HG03520 (cell line): ENCODE measurements around the gene ZIC4.

ENCODE experiments used
- ATAC-seq: cut with Tn5 transposase; IDR thresholded peaks from one replicate; pipeline ENCODE4 v1.9.1; 2021; ENCODE audit warnings: mild to moderate bottlenecking, moderate library complexity; ENCODE audit not compliant: unreplicated experiment

Gene ZIC4

DNA sequence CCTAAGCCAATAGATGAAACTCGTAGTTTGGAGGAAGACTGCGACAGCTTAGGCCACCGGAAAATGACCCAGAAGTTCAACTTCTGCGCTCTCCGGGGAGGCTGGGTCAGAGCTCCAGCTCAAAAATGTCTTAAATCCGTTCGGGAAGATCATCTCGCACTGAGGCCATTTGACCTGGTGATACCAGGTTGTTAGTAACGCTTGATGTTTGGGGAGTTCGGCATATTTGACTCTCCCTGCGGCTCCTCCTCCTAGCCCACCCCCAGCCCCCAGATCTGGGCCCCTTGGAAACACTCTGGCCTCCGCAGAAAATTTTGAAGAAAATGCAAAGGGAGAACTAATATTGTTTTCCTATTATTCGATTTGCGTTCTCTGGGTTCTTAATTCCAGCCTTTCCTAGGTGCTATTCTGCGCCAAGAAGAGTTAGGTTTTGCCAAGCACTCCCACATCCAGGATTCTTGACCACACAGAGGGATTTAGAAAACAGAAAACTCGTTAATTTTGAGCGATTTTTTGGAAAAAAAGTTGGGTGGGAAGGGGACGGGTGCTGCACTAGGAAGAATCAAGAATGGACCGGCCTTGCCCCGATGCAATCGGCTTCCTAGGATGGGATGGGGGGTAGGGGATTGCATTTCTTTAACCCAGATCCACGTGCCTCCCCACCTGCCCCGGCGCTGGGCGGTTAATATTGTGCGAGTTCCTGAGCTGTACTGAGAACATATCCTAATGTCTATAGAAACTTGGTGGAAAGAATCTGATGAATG is 50.0 kb downstream of the ZIC4 start:
- ATAC-seq, result no peak

DNA sequence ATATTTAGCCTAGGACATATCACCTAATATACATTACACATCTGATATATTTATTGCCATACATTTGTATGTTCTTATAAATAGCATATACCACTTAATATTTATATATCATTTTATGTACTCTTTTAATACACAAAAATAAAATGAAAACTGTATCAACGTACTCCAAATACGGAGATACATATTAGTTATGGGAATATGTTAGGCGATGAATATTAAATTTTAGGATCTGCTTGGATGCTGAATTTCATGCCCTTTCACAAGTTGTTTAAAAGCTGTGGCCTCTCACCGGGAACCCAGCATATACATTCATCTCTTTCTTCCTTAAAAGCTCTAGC is 50.6 kb downstream of the ZIC4 start:
- ATAC-seq, result no peak

DNA sequence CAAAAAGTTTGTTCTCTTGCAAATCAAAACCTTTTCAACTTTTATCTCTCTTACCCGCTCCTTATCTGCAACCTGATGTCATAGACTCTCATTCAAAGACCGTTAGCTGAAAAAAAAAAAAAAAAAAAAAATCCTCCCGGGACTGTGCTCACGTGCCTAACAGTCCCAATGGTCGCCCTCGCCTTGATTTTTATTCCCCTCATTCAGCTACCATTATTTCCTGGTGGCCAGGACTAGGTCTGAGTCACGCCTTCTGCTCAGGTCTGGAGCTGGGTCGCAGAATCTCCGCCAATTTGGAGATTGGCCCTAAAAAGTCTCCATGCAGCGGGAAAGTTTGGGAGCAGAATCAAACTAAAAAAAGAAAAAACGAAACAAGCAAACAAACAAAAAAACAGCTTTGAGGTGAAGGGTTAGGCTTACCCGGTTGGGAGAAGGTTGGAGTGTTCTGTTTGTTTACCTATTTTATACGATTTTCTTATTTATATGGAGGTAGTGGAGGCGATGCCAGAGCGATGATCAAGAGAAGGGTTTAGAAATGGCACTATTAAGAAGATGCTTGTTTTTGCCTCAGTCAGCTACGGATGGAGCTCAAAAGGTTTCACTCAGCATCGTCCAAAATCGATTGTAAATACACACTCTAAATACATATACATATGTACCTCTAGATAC is 51.1 kb downstream of the ZIC4 start:
- no peak for ATAC-seq

DNA sequence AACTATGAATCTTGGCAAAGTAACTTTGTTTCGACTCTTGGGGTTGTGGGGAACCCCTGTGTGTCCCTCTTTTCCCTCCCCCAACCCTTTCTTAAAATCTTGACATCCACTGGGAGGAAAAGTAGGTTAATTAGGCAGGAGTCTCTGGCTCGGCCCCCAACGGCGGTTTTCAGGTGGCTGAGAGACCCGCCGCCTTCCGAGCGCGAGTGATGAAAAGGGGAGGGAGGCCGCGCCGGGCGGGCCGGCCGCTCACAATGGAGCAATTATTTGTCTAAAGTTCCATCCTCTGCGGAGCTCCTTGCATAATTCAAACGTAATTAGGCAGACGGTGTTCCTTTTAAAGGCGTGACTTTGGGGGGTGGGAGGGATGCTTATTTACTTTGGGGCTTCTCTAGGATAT is 51.7 kb downstream of the ZIC4 start:
- ATAC-seq, result no peak

DNA sequence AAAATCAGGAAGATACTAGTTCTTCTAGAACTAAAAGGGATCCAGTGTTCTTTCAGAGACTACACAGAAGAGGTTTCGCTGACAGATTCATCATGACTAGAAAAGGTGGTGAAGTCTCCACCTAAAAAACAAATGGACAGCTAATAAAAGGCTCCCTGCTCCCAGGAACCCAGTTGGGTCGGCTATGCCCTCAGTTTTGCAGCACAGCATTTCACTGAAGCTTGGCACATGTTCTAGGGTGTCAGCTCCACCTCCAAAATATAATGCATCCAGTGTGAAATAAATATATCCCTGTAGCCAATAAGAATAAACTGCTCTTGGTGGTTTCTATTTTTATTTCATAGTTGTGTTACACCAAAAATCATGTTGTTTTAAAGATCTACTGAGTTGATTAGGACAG is 55.0 kb downstream of the ZIC4 start:
- ATAC-seq, result no peak

DNA sequence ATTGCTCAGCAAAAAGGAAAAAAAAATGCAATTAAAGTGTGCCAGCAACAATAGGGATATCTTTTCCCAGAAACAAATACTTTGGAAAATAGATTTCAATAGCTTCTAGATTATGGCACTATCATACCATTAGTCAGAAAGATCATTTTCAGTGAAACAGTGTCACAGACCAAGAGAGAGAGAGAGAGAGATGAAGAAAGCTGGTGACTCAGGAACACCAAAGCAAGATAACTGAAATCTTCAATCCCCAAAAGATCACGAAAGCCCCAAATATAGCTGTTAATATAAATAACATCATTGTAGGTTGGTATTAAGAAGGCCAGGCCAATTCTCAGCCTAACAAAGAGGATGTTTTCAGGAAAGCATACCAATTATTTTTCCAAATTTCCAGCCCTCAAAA is 57.4 kb downstream of the ZIC4 start:
- ATAC-seq, result no peak

DNA sequence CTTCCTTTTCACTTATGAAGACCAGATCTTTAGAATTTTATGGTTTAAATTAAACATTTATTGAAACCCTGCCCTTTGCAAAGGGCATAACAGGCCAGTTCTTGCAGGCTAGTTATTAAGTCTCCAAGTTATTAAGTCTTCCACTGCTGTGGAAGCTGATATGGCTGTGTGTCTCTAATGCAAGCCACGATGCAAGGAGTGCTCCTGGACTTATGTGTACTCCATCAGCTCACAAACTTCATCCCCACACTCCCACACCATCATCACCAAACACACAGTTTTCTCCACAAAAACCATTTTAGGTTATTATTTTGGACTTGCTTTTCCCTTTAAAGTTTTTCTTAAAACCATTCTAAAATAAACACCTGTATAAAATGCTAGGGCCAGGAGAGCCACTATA is 62.4 kb downstream of the ZIC4 start:
- no peak for ATAC-seq

DNA sequence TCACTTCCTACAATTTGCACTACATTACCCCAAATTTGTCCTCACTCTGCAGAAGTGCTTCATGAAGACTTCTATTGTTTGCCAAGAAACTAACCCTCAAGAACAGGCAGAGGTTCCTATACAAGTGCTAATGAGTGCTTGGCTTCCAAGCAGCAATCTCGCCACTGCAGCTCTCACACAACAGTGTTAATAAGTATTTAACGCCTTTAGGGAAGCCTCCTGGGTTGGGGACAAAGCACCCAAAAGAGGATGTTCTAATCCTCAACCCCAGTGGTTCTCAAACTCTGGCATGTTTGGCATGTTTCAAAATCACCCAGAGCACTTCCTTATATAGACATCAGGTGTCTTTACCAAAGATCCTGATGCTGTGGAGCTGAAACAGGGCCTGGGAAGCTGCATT is 64.6 kb downstream of the ZIC4 start:
- no peak for ATAC-seq

DNA sequence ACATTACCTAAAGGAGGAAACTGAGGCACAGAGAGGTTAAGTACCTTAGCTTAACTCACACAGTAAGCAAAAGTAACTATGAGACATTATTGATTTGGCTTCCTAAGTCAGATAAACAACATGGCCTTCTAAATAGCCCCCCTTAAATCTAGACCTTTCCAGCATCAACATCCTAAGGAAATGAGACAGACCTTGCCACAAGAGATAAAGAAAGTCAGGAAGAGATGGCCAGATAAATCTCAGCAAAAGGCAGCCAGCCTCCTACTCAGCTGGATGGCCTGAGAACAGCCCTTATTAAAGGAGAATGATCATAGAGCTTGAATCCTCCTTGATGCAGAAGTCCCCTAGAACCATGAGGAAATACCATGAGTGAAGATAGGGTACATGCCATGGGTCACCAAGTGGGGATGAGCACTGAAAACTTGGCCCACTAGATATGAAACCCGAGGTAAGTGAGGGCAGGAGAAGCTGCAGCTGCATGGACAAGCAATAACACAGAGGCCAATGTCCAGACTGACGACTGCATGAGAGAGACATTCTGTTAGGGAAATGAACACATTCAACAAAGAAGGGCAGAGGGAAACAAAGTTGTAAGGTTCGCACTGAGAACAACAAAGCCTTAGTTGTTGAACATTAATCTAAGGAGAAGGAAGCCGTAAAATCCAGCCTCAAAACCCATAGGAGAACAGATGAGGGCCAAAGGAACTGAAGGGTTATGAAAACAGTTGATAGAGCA is 69.6 kb downstream of the ZIC4 start:
- ATAC-seq, result no peak
